Stimulated activated CD8-positive, alpha-beta memory T cell treated with anti-CD3 and anti-CD28 coated beads, Interleukin-12 subunit alpha, Interleukin-12 subunit beta, amount 100 ng/mL, for 1 hour (primary cell): ENCODE data around the gene PGC.

ENCODE experiments used
- DNase-seq: peaks from one replicate; pipeline ENCODE4 v3.0.0-alpha.2; 2020; ENCODE audit warnings: low read depth

PGC gene

DNA sequence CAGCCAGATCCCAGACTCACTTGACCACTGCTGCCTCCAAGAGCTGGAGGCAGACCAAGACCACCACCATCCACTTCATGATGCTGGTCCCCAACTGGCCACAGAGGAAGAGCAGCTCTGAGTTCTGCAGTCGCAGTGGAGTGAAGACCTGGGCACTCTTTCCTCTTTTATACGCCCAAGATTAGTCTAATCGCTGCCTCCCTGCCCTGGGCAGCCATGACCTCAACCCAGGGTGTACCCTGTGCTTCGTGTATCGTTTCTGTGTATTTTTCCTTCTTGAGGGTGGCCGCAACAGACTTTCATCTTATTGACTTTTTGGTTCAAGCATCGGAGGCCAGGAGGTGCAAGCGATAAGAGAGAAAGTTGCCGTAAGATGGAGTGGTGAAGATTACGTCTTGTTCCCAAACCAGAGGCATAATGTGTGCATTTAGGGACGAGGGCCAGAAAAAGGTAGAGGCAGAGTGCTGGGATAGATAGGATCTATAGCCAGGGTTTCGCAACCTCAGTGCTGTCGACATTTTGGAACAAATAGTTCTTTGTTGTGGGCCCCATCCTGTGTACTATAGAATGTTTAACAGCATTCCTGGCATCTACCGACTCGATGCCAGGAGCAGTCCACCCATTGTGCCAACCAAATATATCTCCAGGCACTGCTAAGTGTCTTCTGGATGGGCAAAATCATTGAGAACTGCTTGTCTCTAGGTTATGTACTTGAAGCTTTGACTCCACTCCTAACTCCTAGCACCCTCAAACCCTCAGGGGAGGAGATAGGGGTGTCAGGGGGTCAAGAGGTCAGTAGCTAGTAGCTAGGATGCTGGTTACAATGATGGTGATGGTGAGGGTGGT lies at the start of gene PGC:
Gene PGC, minus strand, starts transcription at position 142 of the 846 bp plus-strand sequence. Its CDS starts 63 bp downstream, at position 79.
- DNase-seq: no peak

DNA sequence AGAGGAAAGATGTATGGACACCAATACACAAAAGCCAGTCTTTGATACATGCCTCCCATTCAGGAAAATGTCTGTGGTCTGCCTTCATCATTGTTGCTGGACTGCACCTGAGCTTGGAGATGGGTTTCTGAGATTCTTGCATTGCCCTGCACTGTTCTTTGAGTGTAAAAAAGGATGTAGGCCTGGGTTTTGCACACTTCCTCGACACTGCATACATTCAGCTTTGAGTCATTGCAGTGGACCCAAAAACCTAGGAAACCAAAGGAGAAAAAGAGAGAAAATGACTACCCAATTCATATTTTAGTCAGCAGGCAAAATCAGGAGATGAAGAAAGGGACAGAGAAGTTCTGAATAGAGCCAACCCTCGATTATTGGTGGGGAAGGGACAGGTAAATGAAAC lies 49.3 kb upstream of the PGC start:
- DNase-seq: no peak

DNA sequence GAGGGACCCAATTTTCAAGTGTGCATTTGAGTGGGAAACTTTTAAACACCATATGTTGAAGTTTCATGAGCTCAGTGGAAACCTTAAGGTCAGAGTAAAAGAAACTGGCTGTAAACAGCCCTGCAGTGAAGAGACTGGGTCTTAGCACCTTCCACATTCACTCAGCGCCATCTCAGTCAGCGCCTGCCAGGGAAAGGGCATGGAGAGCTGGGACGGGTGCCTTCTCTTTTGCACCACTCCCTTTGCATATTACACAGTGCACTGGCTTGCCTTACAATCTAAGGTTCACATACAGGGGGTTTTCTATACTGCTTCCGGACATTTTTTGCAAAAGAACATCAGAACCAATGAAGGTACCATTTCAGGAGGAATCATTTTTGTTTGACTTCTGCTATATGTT lies 44.8 kb upstream of the PGC start:
- no peak for DNase-seq

DNA sequence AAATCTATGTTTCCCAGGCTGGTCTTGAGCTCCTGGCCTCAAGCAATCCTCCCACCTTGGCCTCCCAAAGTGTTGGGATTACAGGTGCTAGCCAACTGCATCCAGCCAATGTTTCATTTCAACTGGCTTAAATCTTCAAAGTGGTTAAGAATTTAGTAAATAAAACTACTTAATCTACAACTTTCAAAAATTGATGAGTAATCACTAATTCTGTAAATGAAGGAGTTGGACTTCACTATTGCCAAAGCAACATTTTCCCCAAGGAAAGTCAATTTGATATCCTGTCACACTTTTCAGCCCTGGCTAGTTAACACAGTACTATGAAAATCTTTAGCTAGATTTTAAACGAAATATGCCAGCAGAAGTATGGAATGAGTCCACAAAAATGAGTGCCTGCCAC lies 44.1 kb upstream of the PGC start:
- DNase-seq: no peak

DNA sequence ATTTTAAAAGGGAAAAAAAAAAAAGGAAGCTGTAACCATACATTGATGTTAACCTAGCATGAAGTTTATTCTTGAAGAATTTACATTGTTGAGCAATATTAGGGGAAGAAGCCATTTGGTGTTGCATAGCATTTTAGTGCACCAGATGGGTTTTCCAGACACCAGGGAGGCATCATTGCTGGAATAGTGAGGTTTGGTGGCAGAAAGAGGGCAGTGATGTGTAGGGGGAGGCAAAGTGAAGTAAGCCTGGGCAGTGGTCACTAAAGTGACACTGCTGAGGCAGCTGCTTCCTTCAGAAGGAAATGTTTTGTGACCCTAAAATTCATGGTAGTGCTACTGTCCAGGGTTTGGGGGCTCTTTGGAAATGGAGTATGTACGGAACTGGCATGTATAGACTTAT lies 42.8 kb upstream of the PGC start:
- DNase-seq: no peak

DNA sequence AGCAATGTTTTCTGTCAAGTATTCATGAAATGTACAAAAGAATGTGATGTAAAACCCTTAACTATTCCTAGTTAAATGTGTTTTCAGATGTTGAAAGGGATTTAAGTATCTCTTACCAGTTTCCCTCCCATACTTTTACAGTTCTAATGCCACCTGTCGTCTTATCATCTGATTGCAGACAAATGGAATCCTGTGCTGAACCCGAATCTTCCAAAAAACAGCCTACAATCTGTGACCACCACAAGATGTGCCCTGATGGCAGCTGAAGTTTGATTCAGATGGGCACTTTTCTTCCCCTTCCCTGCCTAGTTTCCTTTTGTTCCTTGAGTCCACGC lies 42.2 kb upstream of the PGC start:
- DNase-seq: no peak

DNA sequence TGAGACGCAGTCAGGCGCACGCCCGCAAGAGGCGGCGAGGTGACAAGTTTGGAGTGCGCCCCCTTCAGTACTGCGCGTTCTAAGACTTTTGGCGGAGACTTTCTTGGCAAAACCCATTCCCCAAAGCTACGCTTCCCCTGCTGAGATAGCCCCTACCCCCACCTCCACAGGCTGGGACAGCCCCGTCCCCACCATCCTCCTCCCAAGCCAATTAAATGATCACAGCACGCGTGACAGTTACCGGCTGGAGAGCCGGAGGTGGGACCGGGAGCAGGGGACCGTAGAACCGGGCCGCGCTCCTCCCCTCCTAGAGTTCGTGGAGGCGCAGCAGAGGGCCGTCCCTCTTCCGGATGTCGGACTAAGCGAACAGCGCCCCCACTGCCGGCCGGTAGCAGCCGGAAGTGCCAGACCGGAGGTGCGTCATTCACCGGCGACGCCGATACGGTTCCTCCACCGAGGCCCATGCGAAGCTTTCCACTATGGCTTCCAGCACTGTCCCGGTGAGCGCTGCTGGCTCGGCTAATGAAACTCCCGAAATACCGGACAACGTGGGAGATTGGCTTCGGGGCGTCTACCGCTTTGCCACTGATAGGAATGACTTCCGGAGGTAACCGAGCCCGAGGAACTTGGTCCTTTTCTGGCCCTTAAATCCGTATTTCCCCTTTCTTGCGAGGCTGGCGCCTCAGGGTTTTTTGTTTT lies 40.2 kb upstream of the PGC start, which contains the start of gene TOMM6:
Gene TOMM6, plus strand, starts transcription at position 476 of the 699 bp plus-strand sequence. Its CDS starts 4 bp downstream, at position 480.
- peak; percentile 93 for DNase-seq

DNA sequence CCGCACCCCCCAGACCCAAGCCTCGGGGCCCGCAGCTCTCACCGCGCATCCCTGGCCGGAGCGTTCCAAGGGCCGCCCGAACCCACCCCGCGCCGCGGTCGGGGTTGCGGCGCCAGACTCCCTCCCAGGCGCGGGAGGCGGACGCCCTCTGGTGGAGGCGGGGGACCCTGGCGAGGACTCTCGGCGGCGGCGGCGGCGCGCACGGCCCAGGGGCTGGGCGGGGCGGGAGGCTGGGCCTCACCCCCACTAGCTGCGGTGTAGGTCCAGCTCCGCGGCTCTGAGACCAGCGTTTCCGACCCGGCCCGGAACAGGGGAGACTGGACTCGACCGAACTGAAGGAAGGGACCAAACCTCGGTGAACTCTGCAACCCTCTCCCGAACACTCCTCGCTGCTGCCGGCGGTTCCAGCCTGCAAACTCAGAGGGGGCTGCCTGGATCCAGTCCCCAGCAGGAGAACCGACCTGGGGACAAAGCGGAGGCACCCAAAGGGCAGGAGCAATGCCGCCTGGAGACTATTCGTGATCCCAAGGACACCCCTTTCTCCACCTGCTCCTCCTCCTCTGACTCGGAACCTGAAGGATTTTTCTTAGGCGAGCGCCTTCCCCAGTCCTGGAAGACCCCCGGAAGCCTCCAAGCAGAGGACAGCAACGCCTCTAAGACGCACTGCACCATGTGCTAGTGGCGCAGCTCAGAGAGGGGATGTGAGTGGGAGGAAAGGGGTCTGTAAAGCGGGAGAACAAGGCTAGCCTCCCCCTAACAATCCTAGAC lies 39.4 kb upstream of the PGC start:
- peak; percentile 80 for DNase-seq

DNA sequence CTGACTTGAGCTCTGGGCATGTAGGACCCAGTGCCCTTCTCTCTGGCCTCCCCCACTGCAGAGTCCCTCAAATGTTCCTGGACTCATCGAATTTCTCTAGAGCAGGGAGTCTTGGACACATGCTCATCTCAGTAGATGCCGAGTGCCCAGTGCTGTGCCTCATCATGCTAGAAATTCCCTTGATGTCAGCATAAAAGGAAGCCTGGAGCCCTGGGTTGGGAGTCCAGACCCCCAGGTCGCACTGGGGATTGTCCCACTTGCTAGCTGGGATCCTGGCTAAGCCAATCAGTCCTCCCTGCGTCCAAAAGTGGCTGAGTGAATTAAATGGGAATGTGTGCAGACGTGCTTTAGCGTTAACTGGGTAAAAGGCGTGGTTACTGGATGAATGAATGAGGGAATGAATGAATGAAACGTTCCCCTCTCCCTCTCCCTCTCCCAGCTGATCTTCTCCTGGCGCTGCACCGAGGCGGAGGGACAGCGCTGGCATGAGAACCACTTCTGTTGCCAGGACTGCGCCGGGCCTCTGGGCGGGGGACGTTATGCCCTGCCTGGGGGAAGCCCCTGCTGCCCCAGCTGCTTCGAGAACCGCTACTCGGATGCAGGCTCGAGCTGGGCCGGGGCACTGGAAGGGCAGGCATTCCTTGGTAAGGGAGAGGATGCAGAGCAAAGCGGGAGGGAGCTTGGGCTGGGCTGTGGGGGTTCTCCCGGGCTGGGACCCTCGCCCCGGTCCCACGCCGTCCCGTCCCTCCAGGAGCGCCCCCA lies 38.7 kb upstream of the PGC start:
- DNase-seq: no peak

DNA sequence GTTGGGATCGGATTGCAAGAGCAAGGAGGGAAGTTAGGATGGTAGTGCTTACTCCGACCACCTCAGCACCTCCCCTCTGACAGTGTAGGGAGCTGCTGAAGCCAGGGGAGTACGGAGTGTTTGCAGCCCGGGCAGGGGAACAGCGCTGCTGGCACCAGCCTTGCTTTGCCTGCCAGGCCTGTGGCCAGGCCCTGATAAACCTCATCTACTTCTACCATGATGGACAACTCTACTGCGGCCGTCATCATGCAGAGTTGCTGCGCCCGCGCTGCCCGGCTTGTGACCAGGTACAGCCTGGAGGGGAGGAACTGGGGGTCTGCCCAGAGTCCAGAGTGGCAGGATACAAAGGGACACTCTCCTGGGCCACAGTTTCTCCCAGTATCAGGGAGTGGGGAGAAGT lies 38.1 kb upstream of the PGC start:
- DNase-seq: no peak

DNA sequence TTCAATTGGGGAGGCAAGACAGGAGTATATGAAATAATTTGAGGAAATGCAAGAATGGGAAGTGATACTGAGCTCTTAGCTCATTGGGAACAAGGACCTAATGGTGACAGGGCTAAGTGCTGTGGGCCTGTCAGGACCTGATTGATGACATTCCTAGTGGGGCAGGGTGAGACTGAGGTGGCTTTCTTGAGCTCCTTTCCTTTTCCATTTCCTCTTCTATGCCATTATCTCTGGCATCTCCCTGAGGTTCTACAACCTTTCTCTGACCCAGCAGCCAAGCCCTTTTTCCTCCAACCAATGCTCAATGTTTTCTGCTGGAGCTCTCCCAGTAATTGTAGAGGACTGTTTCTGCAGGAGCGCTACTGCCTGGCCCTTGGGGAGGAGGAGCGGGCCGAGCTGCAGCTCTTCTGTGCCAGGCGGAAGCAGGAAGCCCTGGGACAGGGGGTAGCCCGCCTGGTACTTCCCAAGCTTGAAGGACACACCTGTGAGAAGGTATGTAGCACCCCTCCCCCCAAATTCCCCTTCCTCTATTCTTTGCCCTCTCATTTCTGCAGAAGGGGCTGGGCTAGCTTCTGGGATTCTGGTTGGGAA lies 37.5 kb upstream of the PGC start:
- DNase-seq: no peak

DNA sequence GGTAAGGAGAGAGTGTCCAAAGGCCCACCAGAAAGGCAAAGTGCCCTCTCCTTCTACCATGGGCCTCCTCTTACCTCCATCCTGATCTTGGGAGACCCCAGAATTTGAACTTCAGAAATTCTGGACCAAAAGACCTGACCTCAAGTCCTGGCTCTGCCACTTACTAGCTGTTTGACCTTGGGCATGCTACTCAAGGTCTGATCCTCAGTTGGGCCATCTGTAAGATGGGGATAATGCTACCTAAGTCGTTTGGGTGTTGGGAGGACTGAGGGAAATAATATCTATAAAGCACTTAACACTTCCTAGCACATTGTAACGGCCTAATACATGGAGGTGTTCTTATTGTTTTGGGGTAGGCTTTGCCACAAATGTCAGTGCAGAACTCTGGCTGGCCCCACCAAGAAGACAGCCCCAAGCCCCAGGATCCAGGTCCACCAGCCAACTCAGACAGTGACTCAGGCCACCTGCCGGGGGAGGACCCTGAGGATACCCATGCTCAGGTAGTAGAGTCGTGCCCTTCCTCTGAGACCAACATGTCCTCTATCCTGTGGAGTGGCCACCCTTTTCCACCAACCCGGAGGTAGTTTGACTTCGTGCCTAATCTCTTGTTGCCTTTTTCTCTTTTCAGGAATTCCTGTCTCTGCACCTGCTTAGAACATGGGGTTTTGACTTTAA lies 36.0 kb upstream of the PGC start:
- no peak for DNase-seq

DNA sequence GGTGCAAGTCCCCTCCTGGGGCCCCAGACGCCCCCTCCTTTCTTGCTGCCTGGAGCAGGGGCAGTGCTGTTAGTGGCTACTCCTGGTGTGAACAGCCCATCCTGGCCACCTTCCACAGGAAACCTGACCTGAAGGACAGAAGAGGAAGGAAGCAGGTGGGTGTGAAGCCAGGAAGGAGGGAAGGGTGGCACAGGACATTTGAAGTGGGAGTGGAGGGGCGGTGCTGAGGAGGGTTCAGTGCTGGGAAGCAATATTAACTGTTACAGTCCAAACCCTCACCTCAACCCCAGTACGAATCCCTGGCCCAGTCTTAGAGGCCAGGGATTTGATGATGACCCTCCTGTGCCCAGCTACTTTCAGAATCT lies 34.2 kb upstream of the PGC start:
- DNase-seq: no peak

DNA sequence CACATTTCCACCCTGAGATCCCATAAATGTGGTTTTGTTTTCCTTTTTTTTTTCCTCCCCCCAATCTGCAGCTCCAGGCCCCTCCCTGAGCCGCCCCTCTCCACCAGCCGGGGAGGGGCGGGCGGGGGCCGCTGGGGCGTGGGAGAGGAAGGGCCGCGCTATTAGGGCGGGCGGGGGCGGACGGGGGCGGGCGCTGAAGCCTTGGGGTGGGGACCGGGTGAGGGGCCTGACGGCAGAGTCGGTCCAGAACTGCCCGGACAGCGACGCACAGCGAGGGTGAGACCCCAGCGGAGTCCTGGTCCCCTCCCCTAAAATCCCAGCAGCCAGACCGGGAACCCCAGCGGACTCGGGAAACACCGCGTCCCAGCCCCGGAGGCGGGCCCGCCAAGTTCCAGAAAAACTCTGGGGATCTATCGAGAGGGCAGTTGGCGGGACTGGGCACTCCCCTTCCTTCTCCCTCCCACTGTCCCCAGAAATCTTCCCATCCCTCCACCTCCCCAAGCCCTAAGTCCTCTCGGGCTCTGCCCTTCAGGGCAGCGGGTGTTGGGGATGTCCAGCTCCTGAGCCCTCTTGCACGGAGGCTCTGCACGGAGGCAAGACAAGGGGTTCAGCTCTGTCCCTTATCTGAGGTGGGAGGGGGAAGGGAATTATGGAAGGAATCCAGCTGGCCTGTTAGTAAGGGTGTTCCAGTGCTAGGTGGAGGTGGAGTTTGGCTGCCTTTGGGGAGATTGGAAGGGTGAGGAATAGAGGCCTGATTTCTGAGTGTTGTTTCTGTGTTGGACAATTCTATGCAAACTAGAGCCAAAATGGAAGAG lies 33.6 kb upstream of the PGC start, which contains the start of gene PRICKLE4:
Gene PRICKLE4, plus strand, starts transcription at position 232 of the 815 bp plus-strand sequence. CDS start 2,692 bp downstream, outside the sequence.
- no peak for DNase-seq

DNA sequence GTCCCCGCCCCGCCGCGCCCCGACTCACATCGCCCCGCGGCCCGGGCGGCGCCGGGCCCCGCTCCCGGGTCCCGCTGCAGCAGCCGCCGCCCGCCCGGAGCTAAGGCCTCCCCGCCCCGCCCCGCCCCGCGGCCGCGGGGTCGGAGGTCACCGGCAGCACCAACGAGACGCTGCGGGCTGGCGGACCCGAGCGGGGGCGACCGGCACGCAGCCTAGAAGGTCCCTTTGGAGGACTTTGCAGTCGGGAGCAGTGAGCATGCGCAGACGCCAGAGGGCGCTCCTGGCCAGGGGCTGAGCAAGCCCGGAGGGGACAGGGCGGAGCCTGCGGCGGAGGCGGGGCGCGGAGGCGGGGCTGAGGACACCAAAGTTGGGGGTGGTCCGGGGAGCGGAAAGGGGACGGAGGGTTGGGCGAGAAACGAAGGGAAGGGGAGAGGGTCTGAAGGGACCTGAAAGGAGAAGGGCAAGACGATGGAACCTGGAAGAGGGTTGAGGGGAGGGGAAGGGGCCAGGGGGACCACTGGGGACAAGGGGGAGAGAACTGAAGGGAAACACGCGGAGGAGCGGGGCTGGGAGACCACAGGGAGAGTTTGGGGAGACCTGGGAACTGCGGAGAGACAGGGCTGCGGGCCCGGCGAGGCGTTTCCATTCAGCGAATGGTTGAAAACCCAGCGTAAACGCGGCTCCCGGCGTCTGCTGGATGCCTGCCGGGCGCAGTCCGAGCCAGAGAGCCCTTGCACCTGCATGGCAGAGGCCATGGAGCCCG lies 32.8 kb upstream of the PGC start, which contains the start of gene FRS3:
Gene FRS3, minus strand, starts transcription at position 113 of the 763 bp plus-strand sequence. CDS start 2,913 bp downstream, outside the sequence.
- peak; percentile 99 for DNase-seq

DNA sequence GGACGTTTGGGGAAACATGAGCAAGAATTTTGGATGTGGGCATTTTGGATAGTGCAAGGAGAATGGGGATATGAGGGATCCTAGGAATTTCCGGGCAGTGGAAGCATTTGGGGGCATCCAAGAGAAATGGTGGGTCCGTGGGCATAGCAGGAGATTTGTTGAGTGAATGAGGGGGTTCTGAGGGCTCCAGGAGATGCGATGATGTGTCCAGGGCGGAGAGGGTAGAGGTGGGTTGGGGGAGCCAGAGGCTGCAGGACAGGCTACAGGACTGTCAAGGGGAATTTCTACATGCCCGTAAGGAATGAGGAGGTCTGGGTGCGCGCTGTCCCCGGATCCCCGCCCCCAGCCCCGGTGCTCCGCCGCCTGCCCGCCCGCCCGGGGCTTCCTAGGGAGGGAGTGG lies 32.1 kb upstream of the PGC start:
- DNase-seq: no peak

DNA sequence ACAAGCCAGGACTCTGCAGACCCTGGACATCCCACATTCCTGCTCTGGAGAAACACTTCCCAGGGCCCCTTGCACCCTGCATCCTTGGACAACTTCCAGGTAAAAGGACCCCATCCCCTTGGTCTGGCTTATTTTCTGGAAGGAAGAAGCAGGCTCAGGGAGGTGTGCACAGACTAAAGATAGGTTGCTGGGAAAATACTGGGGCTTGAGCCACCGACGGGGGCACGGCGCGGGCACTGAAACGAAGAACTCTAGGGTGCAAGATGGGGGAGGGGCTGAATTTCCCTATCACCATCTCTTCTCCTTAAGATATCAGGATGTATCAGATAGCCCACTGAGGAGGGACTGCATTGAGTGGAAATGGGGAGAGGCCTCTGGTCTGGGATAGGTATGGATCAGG lies 31.7 kb upstream of the PGC start:
- no peak for DNase-seq

DNA sequence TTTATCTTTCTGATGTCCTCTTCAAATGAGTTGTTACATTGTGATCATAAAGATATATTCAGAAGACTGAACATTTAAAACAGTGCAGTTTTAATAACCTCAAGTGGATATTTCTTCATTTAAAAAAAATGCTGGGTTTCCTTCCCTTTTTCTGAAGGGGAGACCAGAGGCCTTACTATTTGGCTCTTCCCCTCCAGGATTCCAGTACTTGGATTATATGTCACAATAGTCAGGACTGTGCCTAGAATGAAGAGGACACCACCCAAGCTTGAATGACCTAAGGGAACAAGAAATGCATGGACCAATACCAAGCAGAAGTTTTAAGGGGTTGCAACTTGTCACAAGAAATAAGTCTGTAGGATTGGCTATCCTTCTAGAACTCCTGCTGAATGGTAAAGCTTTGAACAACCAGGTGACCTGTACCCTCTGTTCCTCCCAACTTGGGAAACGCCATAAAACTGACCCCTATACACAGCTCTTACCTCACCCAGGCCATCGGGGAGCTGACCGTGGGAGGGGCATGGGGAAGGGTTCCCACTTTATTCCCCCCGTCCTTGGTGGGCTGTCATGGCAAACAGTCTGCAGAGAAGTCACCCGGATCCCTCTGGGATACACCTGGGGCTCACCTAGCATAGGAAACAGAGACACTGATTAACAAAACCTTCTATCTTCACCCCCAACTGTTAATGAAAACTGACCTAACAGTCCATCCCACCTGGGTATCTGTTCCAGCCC lies 30.5 kb upstream of the PGC start:
- DNase-seq: no peak
